GM23248 (cell line): ENCODE data around the gene ATP8A2.

ENCODE experiments used
- EZH2 ChIP-seq: fragments of 200-600 bp; sonication (generic); IDR thresholded peaks from 2 replicates; pipeline ENCODE4 v1.6.1; 2018; ENCODE audit warnings: antibody characterized with exemption, mild to moderate bottlenecking; ENCODE audit not compliant: insufficient read depth, poor library complexity, severe bottlenecking
- EZH2phosphoT487 ChIP-seq: fragments of 200-600 bp; sonication (generic); IDR thresholded peaks from 2 replicates; pipeline ENCODE4 v1.6.1; 2018; ENCODE audit warnings: antibody characterized with exemption, moderate library complexity, mild to moderate bottlenecking, low read depth; ENCODE audit not compliant: insufficient read depth

GRCh38 chr13:25719666-25720065 is 347.9 kb downstream of the ATP8A2 start:
- TF ChIP-seq EZH2, result no peak
- no peak for TF ChIP-seq EZH2phosphoT487
